ENCODE data around the gene IFNLR1. TPM values are rescaled to one million over a fixed set of nuclear protein-coding genes. Genes with fewer than 3 reads are reported as not detected.

The IFNLR1 gene
- total RNA-seq, 2 experiments from 2014 or later: 1.2 to 1.3 TPM

DNA sequence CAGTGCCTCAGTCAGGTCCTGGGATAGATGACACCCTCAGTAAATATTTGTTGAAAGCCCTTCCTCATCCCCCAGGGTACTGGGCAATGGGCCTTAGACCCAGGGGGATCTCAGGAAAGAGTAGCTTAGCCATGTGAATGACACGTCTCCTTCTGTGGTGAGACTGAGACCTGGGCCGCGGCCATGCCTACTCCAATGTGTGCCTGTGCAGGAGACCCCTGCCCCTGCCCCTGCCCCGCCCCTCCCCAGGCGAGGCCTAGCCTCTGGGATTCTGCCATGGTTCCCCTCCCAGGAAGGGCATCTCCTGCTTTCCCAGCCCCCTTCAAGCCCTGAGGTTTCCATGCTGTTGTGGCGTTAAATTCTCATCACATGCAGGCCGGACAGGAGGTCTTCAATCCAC, 82.2 kb downstream of the IFNLR1 start:
- ChIA-PET POLR2A (no interaction called here), CTCF (no interaction called here)
- Histone ChIP-seq H3K4me3 (ENCODE audit: low read length) (no peak overlapping the region), H3K9me3 (ENCODE audit: control insufficient read depth in 1 of 2, insufficient read depth in 1 of 2, low read length in 2 of 2) (no peaks in the 10 kb centered on the region), H3K4me1 (ENCODE audit: insufficient read depth, low read length) (no peaks in the 10 kb centered on the region), H3K36me3 (ENCODE audit: insufficient read depth, low read length) (no peaks in the 10 kb centered on the region), H3K27ac (ENCODE audit: low read depth in 1 of 2, low read length in 2 of 2) (no peak overlapping the region), H3K27me3 (ENCODE audit: control insufficient read depth in 1 of 2, insufficient read depth in 2 of 2, low read length in 2 of 2) (no peaks in the 10 kb centered on the region)
- no peaks in the 10 kb centered on the region for H3K4me1 Mint-ChIP-seq (ENCODE audit: low read depth)
- intact Hi-C loops (cut with DNase I, micrococcal nuclease): no loop called here
- TF ChIP-seq, protein P1, sequence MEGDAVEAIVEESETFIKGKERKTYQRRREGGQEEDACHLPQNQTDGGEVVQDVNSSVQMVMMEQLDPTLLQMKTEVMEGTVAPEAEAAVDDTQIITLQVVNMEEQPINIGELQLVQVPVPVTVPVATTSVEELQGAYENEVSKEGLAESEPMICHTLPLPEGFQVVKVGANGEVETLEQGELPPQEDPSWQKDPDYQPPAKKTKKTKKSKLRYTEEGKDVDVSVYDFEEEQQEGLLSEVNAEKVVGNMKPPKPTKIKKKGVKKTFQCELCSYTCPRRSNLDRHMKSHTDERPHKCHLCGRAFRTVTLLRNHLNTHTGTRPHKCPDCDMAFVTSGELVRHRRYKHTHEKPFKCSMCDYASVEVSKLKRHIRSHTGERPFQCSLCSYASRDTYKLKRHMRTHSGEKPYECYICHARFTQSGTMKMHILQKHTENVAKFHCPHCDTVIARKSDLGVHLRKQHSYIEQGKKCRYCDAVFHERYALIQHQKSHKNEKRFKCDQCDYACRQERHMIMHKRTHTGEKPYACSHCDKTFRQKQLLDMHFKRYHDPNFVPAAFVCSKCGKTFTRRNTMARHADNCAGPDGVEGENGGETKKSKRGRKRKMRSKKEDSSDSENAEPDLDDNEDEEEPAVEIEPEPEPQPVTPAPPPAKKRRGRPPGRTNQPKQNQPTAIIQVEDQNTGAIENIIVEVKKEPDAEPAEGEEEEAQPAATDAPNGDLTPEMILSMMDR (IDR thresholded peaks at IDR 0.05): no peak
- DNase-seq (no peak), ATAC-seq (ENCODE audit: poor library complexity) (no peak)
- H3K27ac Mint-ChIP-seq: no peak overlapping the region
- no peaks in the 10 kb centered on the region for H3K27me3 Mint-ChIP-seq
- no peaks in the 10 kb centered on the region for H3K36me3 Mint-ChIP-seq (ENCODE audit: low read depth)
- H3K9me3 Mint-ChIP-seq: no peaks in the 10 kb centered on the region
- H3K4me3 Mint-ChIP-seq: no peak overlapping the region

Other genes with a start within 250 kb of the IFNLR1 start
- gene PNRC2, start 227.5 kb downstream of the IFNLR1 start, total RNA-seq: 100 to 1,000 TPM; 172 to 183 TPM
- 100 to 1,000 TPM; 346 to 356 TPM for gene SRSF10, start 207.0 kb downstream of the IFNLR1 start, total RNA-seq
- not detected for gene MYOM3, start 75.2 kb downstream of the IFNLR1 start, total RNA-seq
- gene IL22RA1, start 44.1 kb downstream of the IFNLR1 start, total RNA-seq: not detected
- gene GRHL3, start 132.1 kb upstream of the IFNLR1 start, total RNA-seq: not detected
- 1 to 10 TPM; 1.8 to 2.4 TPM for gene STPG1, start 226.5 kb upstream of the IFNLR1 start, total RNA-seq
- 10 to 100 TPM; 26.3 to 29.8 TPM for gene NIPAL3, start 228.5 kb upstream of the IFNLR1 start, total RNA-seq